GM12891 (cell line): ENCODE measurements around the gene KRTAP20-3.

Source experiments
- POLR2A ChIP-seq: IDR thresholded peaks from 2 replicates; pipeline ENCODE4 v1.6.1; 2011; ENCODE audit warnings: low read depth, low read length, control low read depth
- POLR2AphosphoS5 ChIP-seq: IDR thresholded peaks from 2 replicates; pipeline ENCODE4 v1.6.1; 2011; ENCODE audit warnings: low read depth, low read length, control low read depth

DNA sequence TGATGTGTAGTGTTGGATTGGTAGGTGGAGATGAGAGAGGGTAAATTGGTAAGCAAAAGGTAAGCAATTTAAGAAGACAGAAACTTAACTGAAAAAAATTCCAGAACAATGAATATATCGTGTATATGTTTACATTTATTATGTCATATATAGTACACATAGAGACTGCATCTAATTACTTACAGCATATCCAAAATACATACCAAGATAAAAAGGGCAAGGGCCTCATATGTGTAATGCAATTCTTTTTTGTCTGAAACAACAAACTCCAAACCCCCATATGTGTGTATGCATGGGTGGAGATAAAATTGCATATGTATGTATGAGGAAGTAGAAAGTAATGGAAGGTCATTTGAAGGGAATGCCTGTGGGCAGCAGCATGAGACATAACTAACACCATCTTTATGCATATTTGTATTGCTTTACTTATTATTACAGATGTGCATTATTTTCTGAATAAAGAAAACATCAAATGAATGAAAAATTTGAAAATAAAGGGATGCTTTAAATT lies 4.3 kb downstream of the KRTAP20-3 start:
- no peak for TF ChIP-seq POLR2A
- no peak for TF ChIP-seq POLR2AphosphoS5
